ENCODE data around the gene TSC22D2. TPM values are rescaled to one million over a fixed set of nuclear protein-coding genes. Genes with fewer than 3 reads are reported as not detected.
"Not testable (repeated sequence)": the region's sequence is repeated elsewhere in the genome, so short reads cannot be mapped to it uniquely, and the experiment has no call there.

TSC22D2 gene
- total RNA-seq, 3 donors from 2014 or later, result 12.1 to 19.8 (median 16.5) TPM

- Histone ChIP-seq H3K27ac (no peak overlapping the region), H3K4me1 (peaks cover 0 to 2% of the 10 kb centered on the region in 2 donors), H3K27me3 (no peaks in the 10 kb centered on the region), H3K4me3 (no peak overlapping the region), H3K9me3 (no peaks in the 10 kb centered on the region), H3K36me3 (no peaks in the 10 kb centered on the region)
- intact Hi-C loops (cut with DNase I; ENCODE audit: low total_unique reads), result no loop called here
- DNase-seq (ENCODE audit: low spot score in 2 of 2), result no peak
- TF ChIP-seq POLR2AphosphoS5 (IDR thresholded peaks at IDR 0.05) (no peak), POLR2A (IDR thresholded peaks at IDR 0.05) (no peak), CTCF (IDR thresholded peaks at IDR 0.05) (no peak)
Observed at GRCh38 chr3:150467381-150467780, 59.3 kb downstream of the TSC22D2 start.

- Histone ChIP-seq H3K9me3 (no peaks in the 10 kb centered on the region), H3K27me3 (no peaks in the 10 kb centered on the region), H3K4me3 (no peak overlapping the region), H3K4me1 (peaks cover 0 to 2% of the 10 kb centered on the region in 2 donors), H3K27ac (peak overlapping the region; percentile 78 to 82), H3K36me3 (no peaks in the 10 kb centered on the region)
- TF ChIP-seq POLR2AphosphoS5 (IDR thresholded peaks at IDR 0.05) (peak in 1 of 3 donors; percentile 19), POLR2A (IDR thresholded peaks at IDR 0.05) (no peak), CTCF (IDR thresholded peaks at IDR 0.05) (no peak)
- DNase-seq (ENCODE audit: low spot score in 2 of 2), result peak in 1 of 2 donors; percentile 69
- intact Hi-C loops (cut with DNase I; ENCODE audit: low total_unique reads), result loop anchor here (2.0 kb wide), 1 partner anchor 46 kb away; no protein-coding TSS in a partner anchor
Observed at GRCh38 chr3:150469031-150469930, 61.2 kb downstream of the TSC22D2 start.

GRCh38 chr3:150469931-150470740, 62.0 kb downstream of the TSC22D2 start:
- no peaks in the 10 kb centered on the region for H3K9me3 ChIP-seq
- H3K27ac ChIP-seq, result peak overlapping the region; percentile 78 to 82
- H3K4me3 ChIP-seq, result no peak overlapping the region
- H3K36me3 ChIP-seq, result no peaks in the 10 kb centered on the region
- no peaks in the 10 kb centered on the region for H3K27me3 ChIP-seq
- H3K4me1 ChIP-seq, result peaks cover 0 to 2% of the 10 kb centered on the region in 2 donors
- TF ChIP-seq CTCF (IDR thresholded peaks at IDR 0.05) (no peak), POLR2A (IDR thresholded peaks at IDR 0.05) (no peak), POLR2AphosphoS5 (IDR thresholded peaks at IDR 0.05) (no peak)
- intact Hi-C loops (cut with DNase I; ENCODE audit: low total_unique reads), result loop anchor here (2.0 kb wide), 1 partner anchor 47 kb away; no protein-coding TSS in a partner anchor
- peak in 1 of 2 donors; percentile 35 for DNase-seq (ENCODE audit: low spot score in 2 of 2)

- H3K4me3 ChIP-seq, result no peak overlapping the region
- H3K27ac ChIP-seq, result no peak overlapping the region
- no peaks in the 10 kb centered on the region for H3K36me3 ChIP-seq
- no peak for DNase-seq (ENCODE audit: low spot score in 2 of 2)
- peaks cover 0 to 2% of the 10 kb centered on the region in 2 donors for H3K4me1 ChIP-seq
- H3K9me3 ChIP-seq, result no peaks in the 10 kb centered on the region
- intact Hi-C loops (cut with DNase I; ENCODE audit: low total_unique reads), result no loop called here
- no peak for TF ChIP-seq POLR2AphosphoS5 (IDR thresholded peaks at IDR 0.05)
- no peaks in the 10 kb centered on the region for H3K27me3 ChIP-seq
Observed at GRCh38 chr3:150472421-150472820, 64.3 kb downstream of the TSC22D2 start.

- DNase-seq (ENCODE audit: low spot score in 2 of 2); H3K27me3 ChIP-seq; intact Hi-C loops (cut with DNase I; ENCODE audit: low total_unique reads); H3K4me3 ChIP-seq; H3K9me3 ChIP-seq; H3K27ac ChIP-seq; H3K36me3 ChIP-seq; H3K4me1 ChIP-seq: not testable (repeated sequence)
Observed at GRCh38 chr3:150473161-150473560, 65.1 kb downstream of the TSC22D2 start.

Data from breast epithelium (tissue), 4 donors.